ENCODE data around the gene CRACR2B.

- TF ChIP-seq EP300 (IDR thresholded peaks at IDR 0.05) (no peak), CTCF (IDR thresholded peaks at IDR 0.05) (no peak)
Observed at GRCh38 chr11:843086-843734, 15.5 kb downstream of the CRACR2B start.

Measured in upper lobe of left lung (tissue), 4 donors.